Liver (tissue), 9 donors: ENCODE results near the gene CARS2. TPM values are rescaled to one million over a fixed set of nuclear protein-coding genes. Genes with fewer than 3 reads are reported as not detected.

ENCODE experiments used
- DNase-seq: peaks from one replicate; pipeline ENCODE4 v3.0.0-alpha.2; 2017; ENCODE audit warnings: low spot score
- H3K27ac ChIP-seq, 2 donors: one replicate each; pipeline ENCODE4 v1.7.0; 2013; ENCODE audit warnings: inconsistent platforms in 2 of 2, low read length in 2 of 2, control low read depth in 1 of 2, low read depth in 1 of 2, mild to moderate bottlenecking in 1 of 2
- H3K27me3 ChIP-seq, 4 donors: one replicate each; pipeline versions ENCODE4 v1.6.1 to v1.7.0; 2013; ENCODE audit warnings: low read length in 3 of 4, inconsistent platforms in 1 of 4, mild to moderate bottlenecking in 1 of 4, moderate library complexity in 1 of 4; ENCODE audit not compliant: control insufficient read depth in 4 of 4, insufficient read depth in 4 of 4
- H3K36me3 ChIP-seq, 4 donors: one replicate each; pipeline versions ENCODE4 v1.6.1 to v1.7.0; 2013; ENCODE audit warnings: low read length in 3 of 4, mild to moderate bottlenecking in 3 of 4, low read depth in 1 of 4, moderate library complexity in 1 of 4; ENCODE audit not compliant: control insufficient read depth in 4 of 4, insufficient read depth in 3 of 4
- H3K4me1 ChIP-seq, 4 donors: one replicate each; pipeline versions ENCODE4 v1.6.1 to v1.7.0; 2013; ENCODE audit warnings: low read length in 3 of 4, mild to moderate bottlenecking in 3 of 4, moderate library complexity in 1 of 4; ENCODE audit not compliant: control insufficient read depth in 4 of 4, insufficient read depth in 4 of 4
- H3K4me3 ChIP-seq, 3 donors: one replicate each; pipeline versions ENCODE4 v1.6.1 to v1.7.0; 2013; ENCODE audit warnings: low read length in 3 of 3, control low read depth in 1 of 3, low read depth in 1 of 3, mild to moderate bottlenecking in 1 of 3
- H3K9ac ChIP-seq, 2 donors: one replicate each; pipeline ENCODE4 v1.7.0; 2013; ENCODE audit warnings: low read length in 2 of 2, mild to moderate bottlenecking in 2 of 2, moderate library complexity in 2 of 2, control low read depth in 1 of 2, low read depth in 1 of 2
- H3K9me3 ChIP-seq, 4 donors: one replicate each; pipeline versions ENCODE4 v1.6.1 to v1.7.0; 2013; ENCODE audit warnings: low read length in 3 of 4; ENCODE audit not compliant: control insufficient read depth in 4 of 4
- ATF3 ChIP-seq: IDR thresholded peaks from 2 replicates; pipeline ENCODE4 v1.6.1; 2016; ENCODE audit warnings: antibody characterized with exemption
- EGR1 ChIP-seq, 2 donors: IDR thresholded peaks; 2 replicates each; pipeline ENCODE4 v1.6.1; 2016 to 2018; ENCODE audit warnings: antibody characterized with exemption in 2 of 2, low read depth in 2 of 2
- FOXA1 ChIP-seq: IDR thresholded peaks from 2 replicates; pipeline ENCODE4 v1.6.1; 2016; ENCODE audit warnings: antibody characterized with exemption
- FOXA2 ChIP-seq: IDR thresholded peaks from 2 replicates; pipeline ENCODE4 v1.6.1; 2016; ENCODE audit warnings: antibody characterized with exemption
- GABPA ChIP-seq, 2 donors: IDR thresholded peaks in 1 of 2; conservative IDR thresholded peaks in 1 of 2; 2 replicates each; pipeline ENCODE4 v1.6.1; 2016; ENCODE audit warnings: antibody characterized with exemption in 2 of 2, mild to moderate bottlenecking in 1 of 2, moderate library complexity in 1 of 2
- HNF4A ChIP-seq, 2 donors: conservative IDR thresholded peaks; 2 replicates each; pipeline ENCODE4 v1.6.1; 2016; ENCODE audit warnings: antibody characterized with exemption in 2 of 2, mild to moderate bottlenecking in 2 of 2
- HNF4G ChIP-seq: IDR thresholded peaks from 2 replicates; pipeline ENCODE4 v1.6.1; 2016; ENCODE audit warnings: antibody characterized with exemption
- JUND ChIP-seq, 2 donors: IDR thresholded peaks; 2 replicates each; pipeline ENCODE4 v1.6.1; 2016; ENCODE audit warnings: antibody characterized with exemption in 2 of 2
- NR2F2 ChIP-seq: IDR thresholded peaks from 2 replicates; pipeline ENCODE4 v1.6.1; 2016; ENCODE audit warnings: antibody characterized with exemption
- RAD21 ChIP-seq, 2 donors: IDR thresholded peaks; 2 replicates each; pipeline ENCODE4 v1.6.1; 2016; ENCODE audit warnings: antibody characterized with exemption in 2 of 2, mild to moderate bottlenecking in 2 of 2
- RXRA ChIP-seq, 2 donors: IDR thresholded peaks; 2 replicates each; pipeline ENCODE4 v1.6.1; 2017 to 2018; ENCODE audit warnings: antibody characterized with exemption in 2 of 2, mild to moderate bottlenecking in 1 of 2
- SP1 ChIP-seq: IDR thresholded peaks from 2 replicates; pipeline ENCODE4 v1.6.1; 2018; ENCODE audit warnings: antibody characterized with exemption, mild to moderate bottlenecking
- TAF1 ChIP-seq: conservative IDR thresholded peaks from 2 replicates; pipeline ENCODE4 v1.6.1; 2016; ENCODE audit warnings: antibody characterized with exemption, mild to moderate bottlenecking
- YY1 ChIP-seq: IDR thresholded peaks from 2 replicates; pipeline ENCODE4 v1.6.1; 2016; ENCODE audit warnings: antibody characterized with exemption, mild to moderate bottlenecking
- ZBTB33 ChIP-seq: IDR thresholded peaks from 2 replicates; pipeline ENCODE4 v1.6.1; 2016; ENCODE audit warnings: antibody characterized with exemption
- WGBS: extraction: QIAGEN DNeasy Blood & Tissue Kit; methylation state at CpG from one replicate; pipeline ENCODE4 v1.1.7; 2013; 5-methylcytosine and 5-hydroxymethylcytosine counted together
- polyA plus RNA-seq, 2 donors: library from polyadenylated mRNA; stranded (reverse) in 1 of 2; unstranded in 1 of 2; fragments of 200-250 nt in 1 of 2; fragments of >200 nt in 1 of 2; fragmentation: Nextera tagmentation in 1 of 2; extraction: Ambion mirVana in 1 of 2; gene quantifications; one replicate each; pipeline versions ENCODE4 v1.2.1 to v1.2.3, GENCODE V29; 2013 to 2015
- total RNA-seq, 2 donors: library from RNA; depleted of rRNA; stranded (reverse); fragments of >200 nt; gene quantifications; one replicate each; pipeline ENCODE4 v1.2.3, GENCODE V29; 2014
- TF ChIP-seq, protein P1 (sequence below): fragments of 150-350 bp; IDR thresholded peaks from 2 replicates; pipeline ENCODE4 v1.5.1; 2017; ENCODE audit warnings: improper control_type of control experiment, low read depth, low read length; ENCODE audit not compliant: missing input control
- TF ChIP-seq, protein P2 (sequence below): IDR thresholded peaks from 2 replicates; pipeline ENCODE4 v1.6.1; 2016; ENCODE audit warnings: antibody characterized with exemption
- TF ChIP-seq, protein P3 (sequence below): IDR thresholded peaks from 2 replicates; pipeline ENCODE4 v1.6.1; 2016; ENCODE audit warnings: antibody characterized with exemption, mild to moderate bottlenecking
- donor health status: healthy.
- donor health status: healthy.
- donor health status: healthy.
- donor health status: healthy.
- donor health status: healthy.

Gene CARS2
- total and polyA plus RNA-seq, 4 donors, result 28.6 to 44.0 (median 31.4) TPM

- DNase-seq, result peak; percentile 93
- TF ChIP-seq HNF4A (conservative IDR thresholded peaks at IDR 0.05) (peak; percentile 40 to 61), SP1 (peak; percentile 99), YY1 (peak; percentile 98), RAD21 (IDR thresholded peaks at IDR 0.05) (peak in 1 of 2 donors; percentile 31), TAF1 (peak; percentile 86), EGR1 (IDR thresholded peaks at IDR 0.05; ENCODE audit: low read depth in 2 of 2) (peak; percentile 41 to 73), FOXA2 (no peak), RXRA (IDR thresholded peaks at IDR 0.05) (peak; percentile 73 to 84), HNF4G (peak; percentile 35), FOXA1 (no peak), ATF3 (no peak), GABPA (IDR thresholded peaks at IDR 0.05 in 1 of 2, conservative IDR thresholded peaks at IDR 0.05 in 1 of 2) (peak; percentile 63 to 86), JUND (IDR thresholded peaks at IDR 0.05) (peak; percentile 75 to 86), NR2F2 (peak; percentile 57), ZBTB33 (no peak)
- TF ChIP-seq, protein P1, sequence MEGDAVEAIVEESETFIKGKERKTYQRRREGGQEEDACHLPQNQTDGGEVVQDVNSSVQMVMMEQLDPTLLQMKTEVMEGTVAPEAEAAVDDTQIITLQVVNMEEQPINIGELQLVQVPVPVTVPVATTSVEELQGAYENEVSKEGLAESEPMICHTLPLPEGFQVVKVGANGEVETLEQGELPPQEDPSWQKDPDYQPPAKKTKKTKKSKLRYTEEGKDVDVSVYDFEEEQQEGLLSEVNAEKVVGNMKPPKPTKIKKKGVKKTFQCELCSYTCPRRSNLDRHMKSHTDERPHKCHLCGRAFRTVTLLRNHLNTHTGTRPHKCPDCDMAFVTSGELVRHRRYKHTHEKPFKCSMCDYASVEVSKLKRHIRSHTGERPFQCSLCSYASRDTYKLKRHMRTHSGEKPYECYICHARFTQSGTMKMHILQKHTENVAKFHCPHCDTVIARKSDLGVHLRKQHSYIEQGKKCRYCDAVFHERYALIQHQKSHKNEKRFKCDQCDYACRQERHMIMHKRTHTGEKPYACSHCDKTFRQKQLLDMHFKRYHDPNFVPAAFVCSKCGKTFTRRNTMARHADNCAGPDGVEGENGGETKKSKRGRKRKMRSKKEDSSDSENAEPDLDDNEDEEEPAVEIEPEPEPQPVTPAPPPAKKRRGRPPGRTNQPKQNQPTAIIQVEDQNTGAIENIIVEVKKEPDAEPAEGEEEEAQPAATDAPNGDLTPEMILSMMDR, result no peak
- TF ChIP-seq, protein P2, sequence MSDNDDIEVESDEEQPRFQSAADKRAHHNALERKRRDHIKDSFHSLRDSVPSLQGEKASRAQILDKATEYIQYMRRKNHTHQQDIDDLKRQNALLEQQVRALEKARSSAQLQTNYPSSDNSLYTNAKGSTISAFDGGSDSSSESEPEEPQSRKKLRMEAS, result peak; percentile 56
- TF ChIP-seq, protein P3, sequence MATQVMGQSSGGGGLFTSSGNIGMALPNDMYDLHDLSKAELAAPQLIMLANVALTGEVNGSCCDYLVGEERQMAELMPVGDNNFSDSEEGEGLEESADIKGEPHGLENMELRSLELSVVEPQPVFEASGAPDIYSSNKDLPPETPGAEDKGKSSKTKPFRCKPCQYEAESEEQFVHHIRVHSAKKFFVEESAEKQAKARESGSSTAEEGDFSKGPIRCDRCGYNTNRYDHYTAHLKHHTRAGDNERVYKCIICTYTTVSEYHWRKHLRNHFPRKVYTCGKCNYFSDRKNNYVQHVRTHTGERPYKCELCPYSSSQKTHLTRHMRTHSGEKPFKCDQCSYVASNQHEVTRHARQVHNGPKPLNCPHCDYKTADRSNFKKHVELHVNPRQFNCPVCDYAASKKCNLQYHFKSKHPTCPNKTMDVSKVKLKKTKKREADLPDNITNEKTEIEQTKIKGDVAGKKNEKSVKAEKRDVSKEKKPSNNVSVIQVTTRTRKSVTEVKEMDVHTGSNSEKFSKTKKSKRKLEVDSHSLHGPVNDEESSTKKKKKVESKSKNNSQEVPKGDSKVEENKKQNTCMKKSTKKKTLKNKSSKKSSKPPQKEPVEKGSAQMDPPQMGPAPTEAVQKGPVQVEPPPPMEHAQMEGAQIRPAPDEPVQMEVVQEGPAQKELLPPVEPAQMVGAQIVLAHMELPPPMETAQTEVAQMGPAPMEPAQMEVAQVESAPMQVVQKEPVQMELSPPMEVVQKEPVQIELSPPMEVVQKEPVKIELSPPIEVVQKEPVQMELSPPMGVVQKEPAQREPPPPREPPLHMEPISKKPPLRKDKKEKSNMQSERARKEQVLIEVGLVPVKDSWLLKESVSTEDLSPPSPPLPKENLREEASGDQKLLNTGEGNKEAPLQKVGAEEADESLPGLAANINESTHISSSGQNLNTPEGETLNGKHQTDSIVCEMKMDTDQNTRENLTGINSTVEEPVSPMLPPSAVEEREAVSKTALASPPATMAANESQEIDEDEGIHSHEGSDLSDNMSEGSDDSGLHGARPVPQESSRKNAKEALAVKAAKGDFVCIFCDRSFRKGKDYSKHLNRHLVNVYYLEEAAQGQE, result peak; percentile 83
- Histone ChIP-seq H3K4me3 (peak overlapping the region; percentile 82 to 91 (median 84)), H3K27ac (peak overlapping the region; percentile 100), H3K9ac (peak overlapping the region; percentile 53 to 85), H3K27me3 (no peaks in the 10 kb centered on the region), H3K9me3 (no peaks in the 10 kb centered on the region), H3K4me1 (peaks cover 2 to 34% (median 14%) of the 10 kb centered on the region in 4 donors), H3K36me3 (peaks cover 0 to 7% (median 6%) of the 10 kb centered on the region in 4 donors)
- WGBS, result under 1% methylated on average over 74 of the region's 74 CpGs
These were observed 9.7 kb upstream of the CARS2 start for GRCh38 chr13:110715395-110716246.
